Astrocyte (in vitro differentiated cells and primary cell): ENCODE results near the gene PLEKHA6.

ENCODE experiments used
- CTCF ChIP-seq: IDR thresholded peaks from 2 replicates; pipeline ENCODE4 v1.5.1; 2011; ENCODE audit warnings: low read depth, mild to moderate bottlenecking, inconsistent platforms, low read length, moderate library complexity; ENCODE audit not compliant: insufficient read depth
- EZH2 ChIP-seq: IDR thresholded peaks from 2 replicates; pipeline ENCODE4 v1.6.1; 2012; ENCODE audit warnings: mild to moderate bottlenecking, low read length, inconsistent platforms; ENCODE audit not compliant: insufficient read depth

- no peak for TF ChIP-seq CTCF
- TF ChIP-seq EZH2, result no peak
These were observed 87.8 kb downstream of the PLEKHA6 start for GRCh38 chr1:204271970-204272369.
